Neutrophil (primary cell): ENCODE data around the gene ABCA7.
A peak's percentile ranks its signal among the peaks of the same experiment; 100 is the strongest.

Source experiments
- H3K27ac ChIP-seq: fragments of 200-600 bp; sonication (generic); 2 replicates; pipeline ENCODE4 v1.5.1; 2016; ENCODE audit warnings: mild to moderate bottlenecking, moderate library complexity
- H3K27me3 ChIP-seq: fragments of 200-600 bp; sonication (generic); 2 replicates; pipeline ENCODE4 v1.6.0; 2016; ENCODE audit warnings: mild to moderate bottlenecking
- H3K36me3 ChIP-seq: fragments of 200-600 bp; sonication (generic); 2 replicates; pipeline ENCODE4 v1.5.1; 2017
- H3K4me1 ChIP-seq, 2 experiments: fragments of 200-600 bp in 1 of 2; sonication (generic) in 1 of 2; 1 replicate in 1 of 2; 2 replicates in 1 of 2; pipeline versions ENCODE4 v1.5.1 to v1.6.1; 2013 to 2016; ENCODE audit warnings: low read depth in 1 of 2, low read length in 1 of 2, mild to moderate bottlenecking in 1 of 2, moderate library complexity in 1 of 2; ENCODE audit not compliant: control insufficient read depth in 1 of 2, insufficient read depth in 1 of 2
- H3K4me3 ChIP-seq, 2 experiments: fragments of 200-600 bp in 1 of 2; sonication (generic) in 1 of 2; 1 replicate in 1 of 2; 2 replicates in 1 of 2; pipeline ENCODE4 v1.5.1; 2013 to 2016; ENCODE audit warnings: low read depth in 1 of 2, low read length in 1 of 2, mild to moderate bottlenecking in 1 of 2, moderate library complexity in 1 of 2
- H3K9me3 ChIP-seq: fragments of 200-600 bp; sonication (generic); 2 replicates; pipeline ENCODE4 v1.5.1; 2016
- CTCF ChIP-seq: fragments of 200-600 bp; sonication (generic); IDR thresholded peaks from 2 replicates; pipeline ENCODE4 v1.5.1; 2016; ENCODE audit warnings: antibody characterized with exemption

Gene ABCA7

DNA sequence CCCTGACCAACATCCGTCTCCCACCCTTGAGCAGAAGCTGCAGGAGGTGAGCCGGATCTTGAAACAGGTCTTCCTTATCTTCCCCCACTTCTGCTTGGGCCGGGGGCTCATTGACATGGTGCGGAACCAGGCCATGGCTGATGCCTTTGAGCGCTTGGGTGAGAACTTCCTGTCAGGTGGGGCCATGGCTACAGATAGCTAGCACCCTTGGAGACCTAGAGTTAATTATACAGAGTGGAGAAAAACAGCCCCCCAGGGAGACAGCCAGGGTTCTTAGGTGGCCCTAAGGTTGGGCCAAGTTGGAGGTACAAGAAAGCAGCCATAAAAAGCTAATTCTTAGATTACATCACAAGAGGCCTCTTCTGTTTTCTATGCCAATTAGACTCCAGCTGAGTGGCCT, 18.2 kb downstream of the ABCA7 start:
- Histone ChIP-seq H3K36me3 (peaks cover 96% of the 10 kb centered on the region), H3K27ac (peak overlapping the region; percentile 20)

DNA sequence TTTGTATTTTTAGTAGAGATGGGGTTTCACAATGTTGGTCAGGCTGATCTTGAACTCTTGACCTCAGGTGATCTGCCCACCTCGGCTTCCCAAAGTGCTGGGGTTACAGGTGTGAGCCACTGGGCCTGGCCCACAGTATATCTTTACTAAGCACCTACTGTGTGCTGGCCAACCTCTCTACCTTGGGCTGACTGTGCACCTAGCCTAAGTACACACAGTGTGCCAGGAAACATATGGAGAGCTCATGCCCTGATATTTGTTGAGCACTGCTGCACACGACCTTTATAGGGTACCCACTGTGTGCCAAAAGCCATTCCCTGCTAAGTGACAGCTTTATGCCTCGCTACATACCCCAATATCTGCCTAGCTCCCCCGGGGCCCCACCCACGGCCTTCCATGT, 20.8 kb downstream of the ABCA7 start:
- Histone ChIP-seq H3K27ac (no peak overlapping the region), H3K4me1 (peaks cover 22 to 25% of the 10 kb centered on the region in 2 experiments), H3K36me3 (peaks cover 89% of the 10 kb centered on the region), H3K27me3 (no peaks in the 10 kb centered on the region), H3K9me3 (no peaks in the 10 kb centered on the region), H3K4me3 (no peak overlapping the region)
- TF ChIP-seq CTCF, result no peak

More for the DNA sequence above, 18.2 kb downstream of the ABCA7 start:
- no peaks in the 10 kb centered on the region for H3K9me3 ChIP-seq
- H3K4me1 ChIP-seq, result no peaks in the 10 kb centered on the region
- TF ChIP-seq CTCF, result no peak
- H3K27me3 ChIP-seq, result no peaks in the 10 kb centered on the region
- H3K4me3 ChIP-seq, result no peak overlapping the region

- H3K27me3 ChIP-seq, result no peaks in the 10 kb centered on the region
- H3K9me3 ChIP-seq, result no peaks in the 10 kb centered on the region
- H3K36me3 ChIP-seq, result peaks cover 84% of the 10 kb centered on the region
- peak overlapping the region; percentile 13 for H3K27ac ChIP-seq
- peaks cover 33 to 38% of the 10 kb centered on the region in 2 experiments for H3K4me1 ChIP-seq
- TF ChIP-seq CTCF, result no peak
- no peak overlapping the region for H3K4me3 ChIP-seq
Measured at GRCh38 chr19:1061987-1062386, 22.1 kb downstream of the ABCA7 start.

DNA sequence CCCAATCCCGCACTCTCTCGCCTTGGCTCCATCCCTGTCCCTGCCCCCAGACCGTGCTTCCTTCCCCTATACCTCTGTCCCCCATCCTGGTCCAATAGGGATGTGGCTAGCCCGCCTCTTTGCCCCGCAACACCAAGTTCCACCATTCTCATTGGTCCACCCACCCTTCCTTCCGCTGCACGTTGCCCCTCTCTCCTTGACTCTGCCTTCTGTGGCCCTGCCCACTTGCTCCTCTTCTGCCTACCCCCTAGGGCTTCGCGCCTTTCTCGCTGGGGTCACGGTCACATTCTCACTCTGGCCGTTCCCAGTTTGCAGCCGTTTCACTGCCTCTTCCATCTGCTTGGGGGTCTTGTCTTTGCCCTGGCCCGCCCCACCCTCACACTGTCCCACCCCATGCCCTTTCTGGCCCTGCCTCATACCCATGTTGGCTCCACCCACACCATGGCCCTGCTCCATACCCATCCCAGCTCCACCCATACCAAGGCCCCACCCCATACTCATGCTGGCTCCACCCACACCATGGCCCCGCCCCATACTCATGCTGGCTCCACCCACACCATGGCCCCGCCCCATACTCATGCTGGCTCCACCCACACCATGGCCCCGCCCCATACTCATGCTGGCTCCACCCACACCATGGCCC, 22.6 kb downstream of the ABCA7 start:
- H3K27ac ChIP-seq, result peak overlapping the region; percentile 13
- peaks cover 33 to 40% of the 10 kb centered on the region in 2 experiments for H3K4me1 ChIP-seq
- no peaks in the 10 kb centered on the region for H3K9me3 ChIP-seq
- no peak overlapping the region for H3K4me3 ChIP-seq
- H3K27me3 ChIP-seq, result no peaks in the 10 kb centered on the region
- peaks cover 81% of the 10 kb centered on the region for H3K36me3 ChIP-seq
- no peak for TF ChIP-seq CTCF

GRCh38 chr19:1063030-1063908, 23.4 kb downstream of the ABCA7 start:
- Histone ChIP-seq H3K36me3 (peaks cover 76% of the 10 kb centered on the region), H3K4me3 (no peak overlapping the region), H3K27me3 (no peaks in the 10 kb centered on the region), H3K4me1 (peaks cover 36 to 46% of the 10 kb centered on the region in 2 experiments), H3K9me3 (no peaks in the 10 kb centered on the region), H3K27ac (peak overlapping the region; percentile 95)
- no peak for TF ChIP-seq CTCF
